CD14-positive monocyte (primary cell): Measurements from ENCODE around the gene MMAB. TPM values are rescaled to one million over a fixed set of nuclear protein-coding genes. Genes with fewer than 3 reads are reported as not detected.

Experiments used
- DNase-seq, 3 donors: peaks; one replicate each; pipeline ENCODE4 v3.0.0-alpha.2; 2011 to 2022
- H2AFZ ChIP-seq: 2 replicates; pipeline ENCODE4 v1.6.0; 2012; ENCODE audit warnings: mild to moderate bottlenecking, low read depth, low read length, inconsistent platforms; ENCODE audit not compliant: insufficient read depth, poor library complexity, severe bottlenecking
- H3K27ac ChIP-seq, 2 donors: 1 replicate in 1 of 2; 2 replicates in 1 of 2; pipeline ENCODE4 v1.5.1; 2012 to 2013; ENCODE audit warnings: low read length in 2 of 2, control low read depth in 1 of 2, inconsistent platforms in 1 of 2, low read depth in 1 of 2, mild to moderate bottlenecking in 1 of 2
- H3K27me3 ChIP-seq, 2 donors: one replicate each; pipeline versions ENCODE4 v1.6.0 to v1.6.1; 2011 to 2013; ENCODE audit warnings: low read length in 2 of 2; ENCODE audit not compliant: control insufficient read depth in 2 of 2, insufficient read depth in 2 of 2
- H3K36me3 ChIP-seq, 2 donors: replicated peaks in 1 of 2; 1 replicate in 1 of 2; 2 replicates in 1 of 2; pipeline versions ENCODE4 v1.5.1 to v1.6.1; 2012 to 2013; ENCODE audit warnings: low read length in 2 of 2, control low read depth in 1 of 2, inconsistent platforms in 1 of 2, mild to moderate bottlenecking in 1 of 2; ENCODE audit not compliant: insufficient read depth in 2 of 2, control insufficient read depth in 1 of 2
- H3K4me1 ChIP-seq, 2 donors: 1 replicate in 1 of 2; 2 replicates in 1 of 2; pipeline versions ENCODE4 v1.5.1 to v1.6.1; 2012 to 2013; ENCODE audit warnings: low read length in 2 of 2, control low read depth in 1 of 2, inconsistent platforms in 1 of 2, mild to moderate bottlenecking in 1 of 2, moderate library complexity in 1 of 2; ENCODE audit not compliant: insufficient read depth in 2 of 2, control insufficient read depth in 1 of 2
- H3K4me2 ChIP-seq: replicated peaks from 2 replicates; pipeline ENCODE3; 2012; ENCODE audit warnings: low read length, moderate library complexity, mild to moderate bottlenecking; ENCODE audit not compliant: poor library complexity, severe bottlenecking; ENCODE audit errors: extremely low read depth
- H3K4me3 ChIP-seq, 3 experiments: fragments of 200-600 bp in 1 of 3; sonication (generic) in 1 of 3; replicated peaks in 1 of 3; 1 replicate in 2 of 3; 2 replicates in 1 of 3; pipeline ENCODE4 v1.5.1; 2011 to 2013; ENCODE audit warnings: low read length in 3 of 3, mild to moderate bottlenecking in 3 of 3, control low read depth in 2 of 3, low read depth in 2 of 3, inconsistent platforms in 1 of 3, moderate library complexity in 1 of 3
- H3K79me2 ChIP-seq: 2 replicates; pipeline ENCODE4 v1.6.0; 2012; ENCODE audit warnings: mild to moderate bottlenecking, control low read depth, inconsistent platforms, low read length, moderate library complexity; ENCODE audit not compliant: insufficient read depth
- H3K9ac ChIP-seq: 2 replicates; pipeline ENCODE4 v1.6.0; 2017; ENCODE audit warnings: low read length, mild to moderate bottlenecking; ENCODE audit not compliant: insufficient read depth, poor library complexity, severe bottlenecking
- H3K9me3 ChIP-seq, 2 donors: replicated peaks in 1 of 2; 1 replicate in 1 of 2; 2 replicates in 1 of 2; pipeline versions ENCODE4 v1.5.1 to v1.6.1; 2012 to 2013; ENCODE audit warnings: low read length in 2 of 2, control low read depth in 1 of 2; ENCODE audit not compliant: control insufficient read depth in 1 of 2, insufficient read depth in 1 of 2
- H4K20me1 ChIP-seq: 2 replicates; pipeline ENCODE4 v1.6.0; 2012; ENCODE audit warnings: mild to moderate bottlenecking, low read length, control low read depth, moderate library complexity; ENCODE audit not compliant: insufficient read depth
- H3K27ac Mint-ChIP-seq, 7 donors: one replicate each; pipeline ENCODE4 v1.8.0; 2020; ENCODE audit warnings: mild to moderate bottlenecking in 7 of 7, mixed read lengths in 7 of 7, moderate library complexity in 6 of 7, inconsistent platforms in 2 of 7
- H3K27me3 Mint-ChIP-seq, 3 donors: one replicate each; pipeline ENCODE4 v1.8.0; 2021 to 2022; ENCODE audit warnings: low read depth in 3 of 3, mild to moderate bottlenecking in 3 of 3, mixed read lengths in 3 of 3, moderate library complexity in 3 of 3, inconsistent platforms in 1 of 3
- H3K36me3 Mint-ChIP-seq, 2 donors: one replicate each; pipeline ENCODE4 v1.8.0; 2020; ENCODE audit warnings: mixed read lengths in 2 of 2, inconsistent platforms in 1 of 2, mild to moderate bottlenecking in 1 of 2
- H3K4me1 Mint-ChIP-seq: one replicate; pipeline ENCODE4 v1.8.0; 2020; ENCODE audit warnings: mild to moderate bottlenecking, mixed read lengths
- H3K4me3 Mint-ChIP-seq, 2 donors: one replicate each; pipeline ENCODE4 v1.8.0; 2020; ENCODE audit warnings: mild to moderate bottlenecking in 2 of 2, mixed read lengths in 2 of 2, moderate library complexity in 1 of 2
- H3K9me3 Mint-ChIP-seq, 7 donors: one replicate each; pipeline ENCODE4 v1.8.0; 2020 to 2022; ENCODE audit warnings: mixed read lengths in 7 of 7, mild to moderate bottlenecking in 6 of 7, moderate library complexity in 6 of 7, inconsistent platforms in 2 of 7
- CTCF ChIP-seq: fragments of 200-600 bp; IDR thresholded peaks from one replicate; pipeline ENCODE4 v1.8.0; 2022; ENCODE audit warnings: antibody characterized with exemption, mild to moderate bottlenecking
- WGBS: methylation state at CpG from one replicate; pipeline ENCODE4 v1.1.5; 2013; ENCODE audit warnings: missing lambda C conversion rate; ENCODE audit not compliant: insufficient coverage; 5-methylcytosine and 5-hydroxymethylcytosine counted together
- intact Hi-C, 2 donors: fragments of 100-400 bp; cut with micrococcal nuclease; formaldehyde crosslinking; loops; one replicate each; pipeline versions ENCODE4 v1.15.0 to v1.15.1; 2023
- polyA plus RNA-seq, 3 donors: library from polyadenylated mRNA; depleted of rRNA in 1 of 3; unstranded in 2 of 3; stranded (reverse) in 1 of 3; fragments of 300-500 nt in 2 of 3; fragments of >200 nt in 1 of 3; fragmentation: Illumina TruSeq in 2 of 3; gene quantifications; 1 replicate in 2 of 3; 2 replicates in 1 of 3; pipeline ENCODE4 v1.2.3, GENCODE V29; 2012 to 2021

The MMAB gene
- polyA plus RNA-seq, 3 donors = 5.0 to 15.6 (median 12.4) TPM

- Mint-ChIP-seq H3K27me3 (peaks cover 0 to under 1% (median 0%) of the 10 kb centered on the region in 3 donors), H3K4me3 (no peak overlapping the region), H3K9me3 (no peaks in the 10 kb centered on the region), H3K4me1 (peaks cover 16% of the 10 kb centered on the region), H3K36me3 (peaks cover 34 to 44% of the 10 kb centered on the region in 2 donors), H3K27ac (no peak overlapping the region)
- intact Hi-C loops = loop anchor here in 1 of 2 donors (10.0 kb wide), 1 partner anchor 91 kb away; no protein-coding TSS in a partner anchor
- H3K9ac ChIP-seq = no peak overlapping the region
- no peaks in the 10 kb centered on the region for H3K79me2 ChIP-seq
- no peak overlapping the region for H3K4me2 ChIP-seq
- H3K36me3 ChIP-seq = peaks cover 19 to 48% of the 10 kb centered on the region in 2 donors
- H4K20me1 ChIP-seq = no peaks in the 10 kb centered on the region
- no peak for DNase-seq
- H3K4me3 ChIP-seq = no peak overlapping the region
- no peaks in the 10 kb centered on the region for H3K27me3 ChIP-seq
- TF ChIP-seq CTCF = no peak
- no peaks in the 10 kb centered on the region for H3K9me3 ChIP-seq
- no peak overlapping the region for H2AFZ ChIP-seq
- no CpG with 5 or more reads among the region's 3 CpGs for WGBS
- H3K27ac ChIP-seq = no peak overlapping the region
- H3K4me1 ChIP-seq = peaks cover 14 to 20% of the 10 kb centered on the region in 2 donors
These were observed 2.4 kb upstream of the MMAB start for GRCh38 chr12:109575683-109576082.

- 0% methylated on average over 8 of the region's 13 CpGs for WGBS
- no peak for TF ChIP-seq CTCF
- Mint-ChIP-seq H3K36me3 (peaks cover 27 to 31% of the 10 kb centered on the region in 2 donors), H3K27ac (peak overlapping the region in 5 of 7 donors; percentile 41 to 98 (median 94)), H3K9me3 (no peaks in the 10 kb centered on the region), H3K4me1 (peaks cover 16% of the 10 kb centered on the region), H3K4me3 (peak overlapping the region; percentile 84 to 87), H3K27me3 (no peaks in the 10 kb centered on the region)
- H3K4me3 ChIP-seq = peak overlapping the region; percentile 61 to 85 (median 83)
- peaks cover 7 to 30% of the 10 kb centered on the region in 2 donors for H3K36me3 ChIP-seq
- H3K4me2 ChIP-seq = peak overlapping the region; percentile 83
- H3K9ac ChIP-seq = peak overlapping the region; percentile 78
- no peaks in the 10 kb centered on the region for H3K27me3 ChIP-seq
- DNase-seq = no peak
- H2AFZ ChIP-seq = peak overlapping the region; percentile 81
- peaks cover 14 to 20% of the 10 kb centered on the region in 2 donors for H3K4me1 ChIP-seq
- no peaks in the 10 kb centered on the region for H3K79me2 ChIP-seq
- H4K20me1 ChIP-seq = no peaks in the 10 kb centered on the region
- peak overlapping the region in 1 of 2 donors; percentile 87 for H3K27ac ChIP-seq
- intact Hi-C loops = loop anchor here (5.0 to 10.0 kb wide), 2 partner anchors 89 to 138 kb away; partner anchors contain the start of gene FAM222A (in 1 of the 2)
- H3K9me3 ChIP-seq = no peaks in the 10 kb centered on the region
These were observed 575 bp upstream of the MMAB start for GRCh38 chr12:109573914-109574244.
